SJSA1 (cell line): ENCODE results near the gene CERS1. TPM values are rescaled to one million over a fixed set of nuclear protein-coding genes. Genes with fewer than 3 reads are reported as not detected.
A peak's percentile ranks its signal among the peaks of the same experiment; 100 is the strongest.

Source experiments
- DNase-seq, 2 experiments: peaks; one replicate each; pipeline ENCODE4 v3.0.0-alpha.2; 2015 to 2020; ENCODE audit warnings: low spot score in 2 of 2, low read depth in 1 of 2
- H3K27ac ChIP-seq: fragments of 250-450 bp; sonication (Bioruptor Pico); 2 replicates; pipeline ENCODE4 v1.5.1; 2020; ENCODE audit warnings: mild to moderate bottlenecking, moderate library complexity
- H3K27me3 ChIP-seq: fragments of 250-450 bp; sonication (Bioruptor Pico); replicated peaks from 2 replicates; pipeline ENCODE4 v1.5.1; 2020; ENCODE audit warnings: mild to moderate bottlenecking, moderate library complexity
- H3K36me3 ChIP-seq: fragments of 250-450 bp; sonication (Bioruptor Pico); 2 replicates; pipeline ENCODE4 v1.5.1; 2020; ENCODE audit warnings: mild to moderate bottlenecking
- H3K4me1 ChIP-seq: fragments of 250-450 bp; sonication (Bioruptor Pico); replicated peaks from 2 replicates; pipeline ENCODE4 v1.6.1; 2021; ENCODE audit warnings: mild to moderate bottlenecking
- H3K4me3 ChIP-seq: fragments of 250-450 bp; sonication (Bioruptor Pico); 2 replicates; pipeline ENCODE4 v1.5.1; 2020; ENCODE audit warnings: mild to moderate bottlenecking
- H3K9me3 ChIP-seq: fragments of 250-450 bp; sonication (Bioruptor Pico); replicated peaks from 2 replicates; pipeline ENCODE4 v1.5.1; 2020; ENCODE audit warnings: mild to moderate bottlenecking
- total RNA-seq: library from RNA; depleted of rRNA; stranded (reverse); fragments of >200 nt; shearing (Covaris generic); gene quantifications from 2 replicates; pipeline ENCODE4 v1.2.3, GENCODE V29; 2014

CERS1 gene
- total RNA-seq, 1 experiment from 2014 or later = not detected

GRCh38 chr19:18866800-18867123 is 29.2 kb downstream of the CERS1 start:
- Histone ChIP-seq H3K4me1 (no peaks in the 10 kb centered on the region), H3K27me3 (no peaks in the 10 kb centered on the region), H3K9me3 (no peaks in the 10 kb centered on the region), H3K4me3 (no peak overlapping the region), H3K36me3 (peaks cover 66% of the 10 kb centered on the region), H3K27ac (no peak overlapping the region)
- no peak for DNase-seq

GRCh38 chr19:18865973-18866799 is 29.8 kb downstream of the CERS1 start:
- Histone ChIP-seq H3K4me3 (no peak overlapping the region), H3K4me1 (no peaks in the 10 kb centered on the region), H3K36me3 (peaks cover 71% of the 10 kb centered on the region), H3K9me3 (no peaks in the 10 kb centered on the region), H3K27ac (no peak overlapping the region), H3K27me3 (no peaks in the 10 kb centered on the region)
- peak; percentile 64 to 71 for DNase-seq

GRCh38 chr19:18865106-18865972 is 30.6 kb downstream of the CERS1 start:
- DNase-seq = no peak
- Histone ChIP-seq H3K27ac (no peak overlapping the region), H3K4me3 (no peak overlapping the region), H3K4me1 (no peaks in the 10 kb centered on the region), H3K36me3 (peaks cover 80% of the 10 kb centered on the region), H3K27me3 (no peaks in the 10 kb centered on the region), H3K9me3 (no peaks in the 10 kb centered on the region)

- H3K4me1 ChIP-seq = no peaks in the 10 kb centered on the region
- DNase-seq = no peak
- H3K36me3 ChIP-seq = peaks cover 94% of the 10 kb centered on the region
- H3K27me3 ChIP-seq = no peaks in the 10 kb centered on the region
- no peak overlapping the region for H3K4me3 ChIP-seq
- H3K27ac ChIP-seq = no peak overlapping the region
- no peaks in the 10 kb centered on the region for H3K9me3 ChIP-seq
Measured at GRCh38 chr19:18863843-18864362, 32.1 kb downstream of the CERS1 start.

GRCh38 chr19:18862976-18863842 is 32.7 kb downstream of the CERS1 start:
- Histone ChIP-seq H3K27me3 (no peaks in the 10 kb centered on the region), H3K4me1 (no peaks in the 10 kb centered on the region), H3K9me3 (no peaks in the 10 kb centered on the region), H3K36me3 (peaks cover 99% of the 10 kb centered on the region), H3K27ac (no peak overlapping the region), H3K4me3 (no peak overlapping the region)
- no peak for DNase-seq

GRCh38 chr19:18861917-18862316 is 34.0 kb downstream of the CERS1 start:
- H3K27ac ChIP-seq = no peak overlapping the region
- no peaks in the 10 kb centered on the region for H3K9me3 ChIP-seq
- no peak for DNase-seq
- H3K4me3 ChIP-seq = no peak overlapping the region
- no peaks in the 10 kb centered on the region for H3K4me1 ChIP-seq
- peaks cover 99% of the 10 kb centered on the region for H3K36me3 ChIP-seq
- H3K27me3 ChIP-seq = no peaks in the 10 kb centered on the region

- no peak overlapping the region for H3K27ac ChIP-seq
- no peak overlapping the region for H3K4me3 ChIP-seq
- H3K4me1 ChIP-seq = no peaks in the 10 kb centered on the region
- no peak for DNase-seq
- no peaks in the 10 kb centered on the region for H3K27me3 ChIP-seq
- H3K9me3 ChIP-seq = no peaks in the 10 kb centered on the region
- peaks cover 100% of the 10 kb centered on the region for H3K36me3 ChIP-seq
Measured at GRCh38 chr19:18861235-18861634, 34.7 kb downstream of the CERS1 start.

- no peak for DNase-seq
- no peaks in the 10 kb centered on the region for H3K9me3 ChIP-seq
- no peaks in the 10 kb centered on the region for H3K27me3 ChIP-seq
- H3K4me3 ChIP-seq = no peak overlapping the region
- no peaks in the 10 kb centered on the region for H3K4me1 ChIP-seq
- H3K36me3 ChIP-seq = peaks cover 100% of the 10 kb centered on the region
- H3K27ac ChIP-seq = no peak overlapping the region
Measured at GRCh38 chr19:18860725-18861124, 35.2 kb downstream of the CERS1 start.

GRCh38 chr19:18860302-18860700 is 35.7 kb downstream of the CERS1 start:
- DNase-seq = no peak
- H3K9me3 ChIP-seq = no peaks in the 10 kb centered on the region
- peaks cover 100% of the 10 kb centered on the region for H3K36me3 ChIP-seq
- no peak overlapping the region for H3K27ac ChIP-seq
- no peaks in the 10 kb centered on the region for H3K4me1 ChIP-seq
- no peak overlapping the region for H3K4me3 ChIP-seq
- H3K27me3 ChIP-seq = no peaks in the 10 kb centered on the region

GRCh38 chr19:18859676-18860301 is 36.2 kb downstream of the CERS1 start:
- no peaks in the 10 kb centered on the region for H3K27me3 ChIP-seq
- DNase-seq = no peak
- H3K4me3 ChIP-seq = no peak overlapping the region
- H3K27ac ChIP-seq = no peak overlapping the region
- H3K9me3 ChIP-seq = no peaks in the 10 kb centered on the region
- H3K36me3 ChIP-seq = peaks cover 100% of the 10 kb centered on the region
- H3K4me1 ChIP-seq = no peaks in the 10 kb centered on the region

- peaks cover 100% of the 10 kb centered on the region for H3K36me3 ChIP-seq
- H3K27ac ChIP-seq = no peak overlapping the region
- DNase-seq = no peak
- no peaks in the 10 kb centered on the region for H3K4me1 ChIP-seq
- no peaks in the 10 kb centered on the region for H3K27me3 ChIP-seq
- H3K9me3 ChIP-seq = no peaks in the 10 kb centered on the region
- no peak overlapping the region for H3K4me3 ChIP-seq
Measured at GRCh38 chr19:18858906-18859646, 36.9 kb downstream of the CERS1 start.

- Histone ChIP-seq H3K4me1 (no peaks in the 10 kb centered on the region), H3K9me3 (no peaks in the 10 kb centered on the region), H3K27me3 (no peaks in the 10 kb centered on the region), H3K27ac (no peak overlapping the region), H3K4me3 (no peak overlapping the region), H3K36me3 (peaks cover 97% of the 10 kb centered on the region)
- DNase-seq = no peak
Measured at GRCh38 chr19:18857223-18857622, 38.7 kb downstream of the CERS1 start.
